Fibroblast of villous mesenchyme (primary cell): ENCODE data around the gene IL26. TPM values are rescaled to one million over a fixed set of nuclear protein-coding genes. Genes with fewer than 3 reads are reported as not detected.

Experiments used
- DNase-seq: peaks from one replicate; pipeline ENCODE4 v3.0.0-alpha.2; 2010; ENCODE audit warnings: low read depth
- H3K4me3 ChIP-seq: 2 replicates; pipeline ENCODE4 v1.5.1; 2011; ENCODE audit warnings: low read depth, mild to moderate bottlenecking, low read length
- total RNA-seq: library from RNA; depleted of rRNA; stranded (reverse); fragments of >200 nt; gene quantifications from 2 replicates; pipeline ENCODE4 v1.2.3, GENCODE V29; 2012
- TF ChIP-seq, protein P1 (sequence below): IDR thresholded peaks from 2 replicates; pipeline ENCODE4 v1.5.1; 2012; ENCODE audit warnings: low read depth, mild to moderate bottlenecking, low read length; ENCODE audit not compliant: insufficient read depth

Gene IL26
- total RNA-seq, 1 donor = not detected

GRCh38 chr12:68267892-68268396, 42.3 kb upstream of the IL26 start:
- DNase-seq = peak; percentile 87
- no peak overlapping the region for H3K4me3 ChIP-seq
- TF ChIP-seq, protein P1, sequence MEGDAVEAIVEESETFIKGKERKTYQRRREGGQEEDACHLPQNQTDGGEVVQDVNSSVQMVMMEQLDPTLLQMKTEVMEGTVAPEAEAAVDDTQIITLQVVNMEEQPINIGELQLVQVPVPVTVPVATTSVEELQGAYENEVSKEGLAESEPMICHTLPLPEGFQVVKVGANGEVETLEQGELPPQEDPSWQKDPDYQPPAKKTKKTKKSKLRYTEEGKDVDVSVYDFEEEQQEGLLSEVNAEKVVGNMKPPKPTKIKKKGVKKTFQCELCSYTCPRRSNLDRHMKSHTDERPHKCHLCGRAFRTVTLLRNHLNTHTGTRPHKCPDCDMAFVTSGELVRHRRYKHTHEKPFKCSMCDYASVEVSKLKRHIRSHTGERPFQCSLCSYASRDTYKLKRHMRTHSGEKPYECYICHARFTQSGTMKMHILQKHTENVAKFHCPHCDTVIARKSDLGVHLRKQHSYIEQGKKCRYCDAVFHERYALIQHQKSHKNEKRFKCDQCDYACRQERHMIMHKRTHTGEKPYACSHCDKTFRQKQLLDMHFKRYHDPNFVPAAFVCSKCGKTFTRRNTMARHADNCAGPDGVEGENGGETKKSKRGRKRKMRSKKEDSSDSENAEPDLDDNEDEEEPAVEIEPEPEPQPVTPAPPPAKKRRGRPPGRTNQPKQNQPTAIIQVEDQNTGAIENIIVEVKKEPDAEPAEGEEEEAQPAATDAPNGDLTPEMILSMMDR = no peak

DNA sequence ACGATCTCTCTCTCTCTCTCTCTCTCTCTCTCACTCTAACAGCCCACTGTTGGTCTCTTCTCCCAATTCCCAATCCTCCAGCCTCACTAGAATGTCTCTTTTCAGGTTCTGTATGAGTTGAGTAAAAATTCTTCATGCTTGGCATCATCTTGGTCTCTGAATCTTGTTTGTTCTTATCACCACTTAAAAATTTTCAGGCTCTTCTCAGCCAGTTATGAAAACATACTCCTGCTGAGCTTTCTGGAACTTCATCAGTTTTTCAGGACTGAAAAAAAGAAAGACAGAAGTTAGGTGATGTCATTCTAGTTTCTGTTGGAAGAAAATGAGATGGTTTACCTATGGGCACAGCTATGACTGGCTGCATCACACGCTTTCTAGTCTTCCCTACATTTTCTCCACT, 39.2 kb upstream of the IL26 start:
- H3K4me3 ChIP-seq = no peak overlapping the region
- DNase-seq = peak; percentile 42
- TF ChIP-seq, protein P1 = no peak

- H3K4me3 ChIP-seq = no peak overlapping the region
- DNase-seq = no peak
- TF ChIP-seq, protein P1 = no peak
Measured at GRCh38 chr12:68264158-68264855, 38.7 kb upstream of the IL26 start.

DNA sequence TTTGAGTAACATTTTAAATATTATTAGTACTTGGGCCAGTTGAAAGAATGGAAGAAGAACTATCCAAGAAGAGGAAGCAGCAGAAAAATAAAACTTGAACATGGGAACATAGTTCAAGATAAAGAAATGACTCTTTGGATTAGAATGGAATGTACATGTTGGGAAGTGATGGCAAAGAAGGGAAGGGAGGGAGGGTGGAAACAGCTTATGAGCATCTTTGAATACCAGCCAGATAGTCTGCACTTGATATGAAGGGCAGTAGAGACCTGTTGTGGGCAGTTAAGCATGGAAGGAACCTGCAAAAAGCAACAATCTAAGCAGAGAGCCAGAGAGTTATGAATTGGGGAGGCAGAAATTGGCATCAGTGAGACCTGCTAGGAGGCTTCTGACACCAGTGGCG, 37.8 kb upstream of the IL26 start:
- H3K4me3 ChIP-seq = no peak overlapping the region
- DNase-seq = peak; percentile 43
- TF ChIP-seq, protein P1 = no peak

DNA sequence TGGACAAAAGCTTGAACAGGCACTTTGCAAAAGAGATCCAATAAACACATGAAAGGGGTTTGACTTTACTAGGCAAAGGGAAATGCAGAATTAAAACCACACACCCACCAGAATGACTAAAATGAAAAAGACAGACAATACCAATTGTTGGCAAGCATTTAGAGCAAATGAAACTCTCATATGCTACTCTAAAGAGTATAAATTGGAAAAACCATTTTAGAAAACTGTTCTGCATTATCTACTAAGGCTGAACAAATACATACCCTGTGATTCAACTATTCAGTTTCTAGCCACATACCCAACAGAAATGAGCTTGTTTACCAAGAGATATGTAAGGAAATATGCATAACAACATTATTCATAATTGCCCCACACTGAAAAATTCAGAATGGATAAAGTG, 36.3 kb upstream of the IL26 start:
- TF ChIP-seq, protein P1 = no peak
- no peak overlapping the region for H3K4me3 ChIP-seq
- DNase-seq = no peak

DNA sequence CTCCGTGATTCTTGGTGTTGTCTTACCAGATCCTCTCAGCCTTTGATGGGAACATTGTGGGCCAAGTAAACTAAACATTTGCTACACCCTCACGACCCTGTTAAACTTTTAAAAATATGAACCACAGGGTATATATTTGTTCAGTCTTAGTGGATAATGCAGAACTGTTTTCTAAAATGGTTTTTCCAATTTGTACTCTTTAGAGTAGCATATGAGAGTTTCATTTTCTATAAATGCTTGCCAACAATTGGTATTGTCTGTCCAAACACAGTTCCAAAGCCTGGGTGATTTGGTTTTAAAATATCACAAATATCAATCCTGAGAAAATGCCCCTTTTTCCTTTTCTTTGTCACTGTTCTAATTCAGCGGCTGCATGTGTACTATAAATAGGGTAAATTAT, 34.5 kb upstream of the IL26 start:
- no peak for DNase-seq
- no peak overlapping the region for H3K4me3 ChIP-seq
- TF ChIP-seq, protein P1 = no peak
